H1 (cell line): Measurements from ENCODE around the gene YIPF1. TPM values are rescaled to one million over a fixed set of nuclear protein-coding genes. Genes with fewer than 3 reads are reported as not detected.

Experiments used
- CTCF ChIA-PET: fragments of 300-600 bp; sonication (Branson Sonifier 250); formaldehyde crosslinking; loops from one replicate; lab custom pipeline; 2021; ENCODE audit not compliant: partially characterized antibody; lab: Charles Lee
- POLR2A ChIA-PET: fragments of 300-600 bp; sonication (Branson Sonifier 250); formaldehyde crosslinking; loops from one replicate; lab custom pipeline; 2021; ENCODE audit warnings: inconsistent platforms; ENCODE audit not compliant: partially characterized antibody; lab: Charles Lee
- DNase-seq, 2 experiments: peaks; one replicate each; pipeline versions ENCODE4 v3.0.0 to v3.0.0-alpha.2; 2010 to 2022; ENCODE audit warnings: low spot score in 2 of 2, low read depth in 1 of 2, mixed read lengths in 1 of 2
- FAIRE-seq: peaks from 2 replicates; lab custom pipeline; 2011; peaks lifted over from hg19 to GRCh38; lab: Jason Lieb, UNC
- H2AFZ ChIP-seq: 2 replicates; pipeline ENCODE4 v1.8.1; 2012; ENCODE audit warnings: low read length, inconsistent platforms
- H2AK5ac ChIP-seq: 2 replicates; pipeline ENCODE4 v1.6.1; 2013; ENCODE audit warnings: low read depth, low read length
- H2BK120ac ChIP-seq: replicated peaks from 2 replicates; pipeline ENCODE3; 2013; ENCODE audit warnings: low read depth, low read length, inconsistent platforms
- H2BK12ac ChIP-seq: 2 replicates; pipeline ENCODE4 v1.6.1; 2013; ENCODE audit warnings: low read depth, low read length
- H2BK15ac ChIP-seq: 2 replicates; pipeline ENCODE4 v1.6.1; 2013; ENCODE audit warnings: low read length
- H2BK20ac ChIP-seq: 2 replicates; pipeline ENCODE4 v1.6.1; 2013; ENCODE audit warnings: low read length
- H2BK5ac ChIP-seq: 2 replicates; pipeline ENCODE4 v1.6.1; 2013; ENCODE audit warnings: low read depth, low read length
- H3K14ac ChIP-seq: 2 replicates; pipeline ENCODE4 v1.6.1; 2013; ENCODE audit warnings: inconsistent platforms; ENCODE audit not compliant: insufficient read length
- H3K18ac ChIP-seq: 2 replicates; pipeline ENCODE4 v1.6.1; 2013; ENCODE audit warnings: low read length; ENCODE audit errors: extremely low read depth
- H3K23ac ChIP-seq: 2 replicates; pipeline ENCODE4 v1.6.1; 2013; ENCODE audit warnings: inconsistent platforms; ENCODE audit not compliant: insufficient read length
- H3K23me2 ChIP-seq: 2 replicates; pipeline ENCODE4 v1.6.1; 2013; ENCODE audit warnings: low read depth, low read length
- H3K27ac ChIP-seq: 2 replicates; pipeline ENCODE4 v1.6.1; 2011; ENCODE audit warnings: low read depth, low read length, inconsistent platforms
- H3K27me3 ChIP-seq, 4 experiments: replicated peaks in 1 of 4; 1 replicate in 1 of 4; 2 replicates in 3 of 4; pipeline versions ENCODE4 v1.6.1 to v1.8.1; 2011 to 2013; ENCODE audit warnings: low read length in 3 of 4, mild to moderate bottlenecking in 3 of 4, inconsistent platforms in 2 of 4, mixed read lengths in 2 of 4, moderate library complexity in 1 of 4; ENCODE audit not compliant: control insufficient read depth in 3 of 4, insufficient read depth in 3 of 4; ENCODE audit errors: extremely low read depth in 1 of 4
- H3K36me3 ChIP-seq, 4 experiments: 2 replicates each; pipeline versions ENCODE4 v1.6.1 to v1.8.1; 2011 to 2013; ENCODE audit warnings: mild to moderate bottlenecking in 4 of 4, low read length in 3 of 4, moderate library complexity in 2 of 4, control low read depth in 1 of 4, inconsistent platforms in 1 of 4; ENCODE audit not compliant: insufficient read depth in 4 of 4, control insufficient read depth in 2 of 4
- H3K4ac ChIP-seq: replicated peaks from 2 replicates; pipeline ENCODE3; 2013; ENCODE audit warnings: low read length, low read depth, mixed read lengths, inconsistent platforms; ENCODE audit not compliant: insufficient read length
- H3K4me1 ChIP-seq, 4 experiments: replicated peaks in 1 of 4; 1 replicate in 1 of 4; 2 replicates in 3 of 4; pipeline versions ENCODE4 v1.6.1 to v1.8.1; 2011 to 2013; ENCODE audit warnings: low read length in 3 of 4, inconsistent platforms in 2 of 4, mixed read lengths in 1 of 4; ENCODE audit not compliant: insufficient read depth in 4 of 4, control insufficient read depth in 3 of 4
- H3K4me2 ChIP-seq, 2 experiments: 2 replicates each; pipeline versions ENCODE4 v1.6.1 to v1.8.1; 2011 to 2013; ENCODE audit warnings: low read depth in 2 of 2, low read length in 2 of 2, control low read depth in 1 of 2, inconsistent platforms in 1 of 2, mild to moderate bottlenecking in 1 of 2; ENCODE audit not compliant: insufficient read depth in 1 of 2
- H3K4me3 ChIP-seq, 4 experiments: fragments of 200-600, 300-600 bp in 1 of 4; sonication (generic), shearing (Covaris generic), sonication (Bioruptor Twin) in 1 of 4; 2 replicates each; pipeline versions ENCODE4 v1.5.1 to v1.8.1; 2011 to 2016; ENCODE audit warnings: low read length in 4 of 4, low read depth in 3 of 4, control low read depth in 2 of 4, inconsistent platforms in 2 of 4, mild to moderate bottlenecking in 2 of 4, mixed read lengths in 1 of 4, moderate library complexity in 1 of 4; ENCODE audit not compliant: insufficient read depth in 2 of 4; ENCODE audit errors: extremely low read depth in 1 of 4
- H3K56ac ChIP-seq: replicated peaks from 2 replicates; pipeline ENCODE3; 2013; ENCODE audit warnings: low read depth, mild to moderate bottlenecking, mixed read lengths, low read length, inconsistent platforms; ENCODE audit not compliant: insufficient read length
- H3K79me1 ChIP-seq: 2 replicates; pipeline ENCODE4 v1.6.1; 2013; ENCODE audit warnings: low read depth, low read length, control low read depth
- H3K79me2 ChIP-seq, 2 experiments: 2 replicates each; pipeline versions ENCODE4 v1.6.1 to v1.8.1; 2012 to 2013; ENCODE audit warnings: low read length in 2 of 2, mild to moderate bottlenecking in 2 of 2, inconsistent platforms in 1 of 2; ENCODE audit not compliant: insufficient read depth in 2 of 2, control insufficient read depth in 1 of 2
- H3K9ac ChIP-seq, 4 experiments: replicated peaks in 1 of 4; 1 replicate in 1 of 4; 2 replicates in 3 of 4; pipeline versions ENCODE4 v1.6.1 to v1.8.1; 2011 to 2013; ENCODE audit warnings: low read depth in 3 of 4, low read length in 3 of 4, control low read depth in 2 of 4, mild to moderate bottlenecking in 2 of 4, moderate library complexity in 2 of 4, inconsistent platforms in 1 of 4; ENCODE audit errors: extremely low read depth in 1 of 4
- H3K9me3 ChIP-seq, 2 experiments: 2 replicates each; pipeline versions ENCODE4 v1.6.1 to v1.8.1; 2012 to 2013; ENCODE audit warnings: mild to moderate bottlenecking in 2 of 2, moderate library complexity in 2 of 2, control low read depth in 1 of 2, inconsistent platforms in 1 of 2, low read depth in 1 of 2, low read length in 1 of 2, mixed read lengths in 1 of 2; ENCODE audit not compliant: insufficient read depth in 2 of 2
- H4K20me1 ChIP-seq, 2 experiments: replicated peaks in 1 of 2; 2 replicates each; pipeline versions ENCODE3 to v1.8.1; 2011 to 2013; ENCODE audit warnings: inconsistent platforms in 2 of 2, low read length in 2 of 2, mild to moderate bottlenecking in 1 of 2; ENCODE audit not compliant: insufficient read depth in 2 of 2, control insufficient read depth in 1 of 2
- H4K5ac ChIP-seq: 2 replicates; pipeline ENCODE4 v1.6.1; 2013; ENCODE audit warnings: low read length, low read depth, mixed read lengths, inconsistent platforms; ENCODE audit not compliant: insufficient read length
- H4K8ac ChIP-seq: 2 replicates; pipeline ENCODE4 v1.8.0; 2013; ENCODE audit warnings: mild to moderate bottlenecking, moderate library complexity, low read length, inconsistent platforms; ENCODE audit not compliant: insufficient read depth; ENCODE audit errors: extremely low read depth
- H4K91ac ChIP-seq: replicated peaks from 2 replicates; pipeline ENCODE3; 2013; ENCODE audit warnings: low read length, mixed read lengths, inconsistent platforms; ENCODE audit not compliant: insufficient read length
- BACH1 ChIP-seq: IDR thresholded peaks from 2 replicates; pipeline ENCODE4 v1.6.1; 2012; ENCODE audit warnings: low read length, improper control_type of control experiment
- BCL11A ChIP-seq, 2 experiments: IDR thresholded peaks; one replicate each; pipeline ENCODE4 v1.6.1; 2011; ENCODE audit warnings: low read depth in 2 of 2, low read length in 2 of 2, mild to moderate bottlenecking in 2 of 2
- EGR1 ChIP-seq: IDR thresholded peaks from 2 replicates; pipeline ENCODE4 v1.6.1; 2011; ENCODE audit warnings: low read depth, low read length, borderline replicate concordance
- EZH2 ChIP-seq: fragments of 200-600 bp; sonication (generic); IDR thresholded peaks from 2 replicates; pipeline ENCODE4 v1.7.1; 2012; ENCODE audit warnings: low read depth, mild to moderate bottlenecking, moderate library complexity, low read length, inconsistent platforms; ENCODE audit not compliant: severe bottlenecking
- HDAC6 ChIP-seq: IDR thresholded peaks from one replicate; pipeline ENCODE4 v1.7.1; 2012; ENCODE audit warnings: low read depth, mild to moderate bottlenecking, inconsistent platforms, low read length, moderate library complexity
- NANOG ChIP-seq: IDR thresholded peaks from 2 replicates; pipeline ENCODE4 v1.6.1; 2011; ENCODE audit warnings: low read length, low read depth, mild to moderate bottlenecking, inconsistent platforms; ENCODE audit not compliant: insufficient read depth, poor library complexity, severe bottlenecking
- RBBP5 ChIP-seq: IDR thresholded peaks from 2 replicates; pipeline ENCODE4 v1.7.1; 2012; ENCODE audit warnings: low read depth, mild to moderate bottlenecking, inconsistent platforms, low read length, moderate library complexity, borderline replicate concordance
- RFX5 ChIP-seq: IDR thresholded peaks from 2 replicates; pipeline ENCODE4 v1.6.1; 2011; ENCODE audit warnings: low read depth, low read length, improper control_type of control experiment, borderline replicate concordance
- RNF2 ChIP-seq: fragments of 200-900, 300-1000 bp; sonication (generic); IDR thresholded peaks from 2 replicates; pipeline ENCODE4 v1.7.1; 2016; ENCODE audit warnings: borderline replicate concordance, low read depth, mild to moderate bottlenecking, antibody characterized with exemption, low read length; ENCODE audit not compliant: poor library complexity, severe bottlenecking; ENCODE audit errors: missing control alignments
- SIN3A ChIP-seq, 2 experiments: IDR thresholded peaks in 1 of 2; conservative IDR thresholded peaks in 1 of 2; 2 replicates each; pipeline ENCODE4 v1.6.1; 2011 to 2012; ENCODE audit warnings: low read length in 2 of 2, improper control_type of control experiment in 1 of 2, low read depth in 1 of 2, mild to moderate bottlenecking in 1 of 2
- SRF ChIP-seq: IDR thresholded peaks from 2 replicates; pipeline ENCODE4 v1.6.1; 2011; ENCODE audit warnings: mild to moderate bottlenecking, low read depth, low read length, moderate library complexity
- SUZ12 ChIP-seq: fragments of 200-600 bp; sonication (generic); IDR thresholded peaks from 2 replicates; pipeline ENCODE4 v1.6.1; 2012; ENCODE audit warnings: mild to moderate bottlenecking, inconsistent platforms, low read length, moderate library complexity, mixed read lengths
- WGBS, 2 experiments: shearing (Covaris generic) in 1 of 2; methylation state at CpG; one replicate each; pipeline versions ENCODE4 v1.1.6 to v1.1.7; 2013 to 2015; ENCODE audit warnings: low lambda C conversion rate in 2 of 2, mixed read lengths in 2 of 2, inconsistent platforms in 1 of 2, low coverage in 1 of 2, missing lambda C conversion rate in 1 of 2; ENCODE audit not compliant: insufficient replicate concordance in 2 of 2, insufficient coverage in 1 of 2, insufficient read length in 1 of 2; ENCODE audit errors: extremely low coverage in 1 of 2, missing lambda C conversion rate in 1 of 2; 5-methylcytosine and 5-hydroxymethylcytosine counted together
- polyA plus RNA-seq, 7 experiments: library from polyadenylated mRNA; depleted of rRNA in 3 of 7; stranded (reverse) in 5 of 7; unstranded in 2 of 7; fragments of >200 nt in 5 of 7; fragments of 200-250 nt in 2 of 7; gene quantifications; 1 replicate in 5 of 7; 2 replicates in 1 of 7; 4 replicates in 1 of 7; pipeline versions ENCODE4 v1.2.1 to v1.2.3, GENCODE V29; 2011 to 2013; ENCODE audit warnings: missing spikeins in 2 of 7, mixed read lengths in 2 of 7
- total RNA-seq: library from RNA; stranded (reverse); fragmentation: NEBNext Ultra II Directional; extraction: Animal tissue kit (Norgen Biotek cat#: 25700); gene quantifications from 2 replicates; pipeline ENCODE4 v1.2.1, GENCODE V29; 2021

Gene YIPF1
- total and polyA plus RNA-seq, 2 of the 8 experiments (the other 6 are each of a cell fraction or from before 2014, with no cell fraction given) = 31.8 to 53.7 TPM

- DNase-seq (no peak), FAIRE-seq (no peak)
- Histone ChIP-seq H3K4me1 (peaks cover 4 to 7% (median 6%) of the 10 kb centered on the region in 4 experiments; a peak in 6 of 7 replicates), H3K14ac (no peak overlapping the region), H3K4me3 (no peak overlapping the region), H4K8ac (no peak overlapping the region), H2BK20ac (no peak overlapping the region), H4K91ac (no peak overlapping the region), H3K27ac (no peak overlapping the region), H2AK5ac (no peak overlapping the region), H2BK12ac (no peak overlapping the region), H3K9me3 (no peaks in the 10 kb centered on the region), H2AFZ (no peak overlapping the region), H3K4ac (no peak overlapping the region), H2BK5ac (no peak overlapping the region), H3K9ac (no peak overlapping the region), H4K20me1 (peaks cover 0 to 2% of the 10 kb centered on the region in 2 experiments), H3K18ac (no peak overlapping the region), H3K79me2 (no peaks in the 10 kb centered on the region), H3K56ac (no peak overlapping the region), H3K27me3 (no peaks in the 10 kb centered on the region), H3K79me1 (no peaks in the 10 kb centered on the region), H3K4me2 (no peak overlapping the region), H2BK120ac (no peak overlapping the region), H3K23me2 (no peaks in the 10 kb centered on the region), H2BK15ac (no peak overlapping the region), H4K5ac (no peak overlapping the region), H3K23ac (no peak overlapping the region), H3K36me3 (peaks cover 0 to 6% (median 1%) of the 10 kb centered on the region in 4 experiments; a peak in 3 of 8 replicates)
- ChIA-PET CTCF (interaction anchor here (0.6 to 1.5 kb wide), 7 partner anchors 10 to 78 kb away, joined by 3 to 5 read pairs (median 4); no protein-coding TSS in a partner anchor), POLR2A (interaction anchor here (0.8 kb wide), 1 partner anchor 14 kb away, joined by 4 read pairs; no protein-coding TSS in a partner anchor)
- TF ChIP-seq SUZ12 = no peak
- no peak for TF ChIP-seq SRF
- TF ChIP-seq HDAC6 = no peak
- TF ChIP-seq BACH1 = no peak
- TF ChIP-seq RFX5 = no peak
- TF ChIP-seq EGR1 = no peak
- no peak for TF ChIP-seq RNF2
- no peak for TF ChIP-seq NANOG
- no peak for TF ChIP-seq SIN3A (conservative IDR thresholded peaks at IDR 0.05 in 1 of 2, IDR thresholded peaks at IDR 0.05 in 1 of 2; ENCODE audit: low read depth in 1 of 2, low read length in 2 of 2)
- no peak for TF ChIP-seq RBBP5
- TF ChIP-seq BCL11A (IDR thresholded peaks at IDR 0.05; ENCODE audit: low read depth in 2 of 2, low read length in 2 of 2) = no peak
- TF ChIP-seq EZH2 = no peak
- 85% methylated on average over 5 of the region's 5 CpGs; no CpG with 5 or more reads in 1 of the 2 experiments for WGBS, 2 experiments
Measured at GRCh38 chr1:53918343-53918742, 28.7 kb upstream of the YIPF1 start.
